HUDEP-2 (cell line): Measurements from ENCODE around the gene TNIP3.

Experiments used
- DNase-seq, 76 experiments: peaks; one replicate each; lab custom pipeline; 2025; ENCODE audit not compliant: unreplicated experiment in 76 of 76; lab: John Stamatoyannopoulos, UW

The TNIP3 gene

GRCh38 chr4:121093261-121093660 lies 70.9 kb downstream of the TNIP3 start:
- no peak for DNase-seq

GRCh38 chr4:121091941-121092340 lies 72.2 kb downstream of the TNIP3 start:
- no peak for DNase-seq

GRCh38 chr4:121088867-121089266 lies 75.3 kb downstream of the TNIP3 start:
- DNase-seq: no peak
